GM23248 (cell line): ENCODE results near the gene UAP1L1. TPM values are rescaled to one million over a fixed set of nuclear protein-coding genes. Genes with fewer than 3 reads are reported as not detected.

Experiments
- DNase-seq: peaks from one replicate; pipeline ENCODE4 v3.0.0-alpha.2; 2015
- H2AFZ ChIP-seq: fragments of 200-600 bp; sonication (generic); 2 replicates; pipeline ENCODE4 v1.6.1; 2016; ENCODE audit warnings: antibody characterized with exemption
- H3F3A ChIP-seq: fragments of 200-600 bp; sonication (generic); 2 replicates; pipeline ENCODE4 v1.6.1; 2016; ENCODE audit warnings: mild to moderate bottlenecking, antibody characterized with exemption, mixed run types; ENCODE audit not compliant: insufficient read depth
- H3K27ac ChIP-seq: fragments of 200-600 bp; sonication (generic); 2 replicates; pipeline ENCODE4 v1.5.1; 2016; ENCODE audit warnings: mild to moderate bottlenecking
- H3K27me3 ChIP-seq: fragments of 200-600 bp; sonication (generic); replicated peaks from 2 replicates; pipeline ENCODE4 v1.6.1; 2016; ENCODE audit warnings: mild to moderate bottlenecking; ENCODE audit not compliant: insufficient read depth
- H3K36me3 ChIP-seq: fragments of 200-600 bp; sonication (generic); 2 replicates; pipeline ENCODE4 v1.6.1; 2016; ENCODE audit warnings: low read depth, mild to moderate bottlenecking
- H3K4me1 ChIP-seq: fragments of 200-600 bp; sonication (generic); 2 replicates; pipeline ENCODE4 v1.6.1; 2016; ENCODE audit warnings: mild to moderate bottlenecking; ENCODE audit not compliant: insufficient read depth
- H3K4me2 ChIP-seq: fragments of 200-600 bp; sonication (generic); one replicate; pipeline ENCODE4 v1.6.1; 2016; ENCODE audit warnings: mild to moderate bottlenecking; ENCODE audit not compliant: unreplicated experiment
- H3K4me3 ChIP-seq: fragments of 200-600 bp; sonication (generic); 2 replicates; pipeline ENCODE4 v1.5.1; 2016; ENCODE audit warnings: mild to moderate bottlenecking
- H3K79me2 ChIP-seq: fragments of 200-600 bp; sonication (generic); 2 replicates; pipeline ENCODE4 v1.6.1; 2016; ENCODE audit warnings: mild to moderate bottlenecking; ENCODE audit not compliant: insufficient read depth
- H3K9ac ChIP-seq: fragments of 200-600 bp; sonication (generic); 2 replicates; pipeline ENCODE4 v1.6.1; 2016; ENCODE audit warnings: mild to moderate bottlenecking
- H3K9me2 ChIP-seq: fragments of 200-600 bp; sonication (generic); 2 replicates; pipeline ENCODE4 v1.6.1; 2016; ENCODE audit warnings: mixed run types, mild to moderate bottlenecking, moderate library complexity; ENCODE audit not compliant: insufficient read depth
- H3K9me3 ChIP-seq: fragments of 200-600 bp; sonication (generic); one replicate; pipeline ENCODE4 v1.6.1; 2017; ENCODE audit warnings: low read depth
- H4K20me1 ChIP-seq: fragments of 200-600 bp; sonication (generic); 2 replicates; pipeline ENCODE4 v1.6.0; 2016; ENCODE audit not compliant: insufficient read depth
- EZH2 ChIP-seq: fragments of 200-600 bp; sonication (generic); IDR thresholded peaks from 2 replicates; pipeline ENCODE4 v1.6.1; 2018; ENCODE audit warnings: antibody characterized with exemption, mild to moderate bottlenecking; ENCODE audit not compliant: insufficient read depth, poor library complexity, severe bottlenecking
- EZH2phosphoT487 ChIP-seq: fragments of 200-600 bp; sonication (generic); IDR thresholded peaks from 2 replicates; pipeline ENCODE4 v1.6.1; 2018; ENCODE audit warnings: antibody characterized with exemption, moderate library complexity, mild to moderate bottlenecking, low read depth; ENCODE audit not compliant: insufficient read depth
- WGBS, 2 experiments: methylation state at CpG; one replicate each; pipeline ENCODE4 v1.1.6; 2015 to 2017; ENCODE audit warnings: low lambda C conversion rate in 2 of 2, low coverage in 1 of 2; ENCODE audit errors: missing lambda C conversion rate in 2 of 2; 5-methylcytosine and 5-hydroxymethylcytosine counted together
- in situ Hi-C: fragments of 300-500 bp; cut with MboI; formaldehyde crosslinking; loops from 2 replicates; pipeline ENCODE4 v1.15.0; 2020
- polyA plus RNA-seq: library from polyadenylated mRNA; unstranded; fragments of >200 nt; fragmentation: Nextera tagmentation; extraction: Ambion mirVana; gene quantifications from 2 replicates; pipeline ENCODE4 v1.2.1, GENCODE V29; 2016
- total RNA-seq: library from RNA; depleted of rRNA; stranded (reverse); fragments of >200 nt; shearing (Covaris generic); gene quantifications from 2 replicates; pipeline ENCODE4 v1.2.3, GENCODE V29; 2014

The UAP1L1 gene
- total and polyA plus RNA-seq, 2 experiments from 2014 or later = 4.3 to 5.7 TPM

DNA sequence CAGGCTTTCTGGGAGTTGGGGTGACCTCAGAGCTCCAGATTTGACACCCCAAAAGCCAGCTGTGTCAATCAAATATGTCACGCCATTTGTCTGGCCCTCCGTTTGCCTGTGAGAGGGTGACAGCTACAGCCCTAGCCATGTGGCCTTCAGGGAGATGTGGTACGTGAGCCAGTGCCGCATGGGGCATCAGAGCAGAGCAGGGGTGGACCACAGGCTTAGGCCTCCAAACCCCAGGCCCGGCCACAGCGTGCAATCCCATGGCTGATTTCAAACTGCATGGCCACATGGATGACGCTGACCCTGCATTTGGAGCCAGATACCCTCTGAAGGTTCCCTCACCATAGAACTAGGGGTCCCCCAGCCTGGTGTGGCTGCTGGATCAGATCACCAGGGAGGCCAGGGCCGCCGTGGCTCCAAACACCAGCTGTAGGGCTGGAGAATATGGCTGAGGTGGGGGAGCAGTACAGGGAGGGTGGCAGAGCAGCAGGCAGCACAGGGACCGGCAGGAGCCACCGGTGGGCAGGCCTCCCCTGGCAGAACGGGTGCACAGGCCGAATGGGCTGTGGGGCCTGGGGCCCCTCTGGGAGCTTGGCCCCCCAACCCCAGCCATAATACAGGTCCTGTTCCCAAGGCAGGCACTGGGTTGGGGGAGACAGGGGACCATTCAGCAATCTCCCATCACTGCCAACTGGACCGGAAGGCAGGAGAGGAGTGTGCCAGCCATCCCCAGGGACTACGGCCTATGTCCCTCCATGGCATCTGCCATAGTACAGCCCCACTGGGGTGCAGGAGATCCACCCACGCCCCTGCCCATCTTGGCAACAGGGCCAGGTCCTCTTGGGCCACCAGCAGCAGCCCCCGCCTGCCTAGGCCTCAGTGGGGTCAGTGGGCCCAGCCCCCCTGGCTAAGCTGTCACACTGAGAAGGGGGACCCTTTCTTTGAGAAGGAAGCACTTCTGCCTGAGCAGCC lies 8.5 kb upstream of the UAP1L1 start:
- in situ Hi-C loops = no loop called here
- Histone ChIP-seq H3K4me2 (no peak overlapping the region), H3K9me2 (no peaks in the 10 kb centered on the region), H2AFZ (no peak overlapping the region), H3K79me2 (no peaks in the 10 kb centered on the region), H3K27me3 (no peaks in the 10 kb centered on the region), H3K4me1 (no peaks in the 10 kb centered on the region), H3K36me3 (no peaks in the 10 kb centered on the region), H3K27ac (no peak overlapping the region), H4K20me1 (no peaks in the 10 kb centered on the region), H3K9me3 (no peaks in the 10 kb centered on the region), H3F3A (no peaks in the 10 kb centered on the region), H3K9ac (no peak overlapping the region), H3K4me3 (no peak overlapping the region)
- 85 to 90% methylated on average over 17 of the region's 17 CpGs for WGBS, 2 experiments
- TF ChIP-seq EZH2 (no peak), EZH2phosphoT487 (no peak)
- no peak for DNase-seq

DNA sequence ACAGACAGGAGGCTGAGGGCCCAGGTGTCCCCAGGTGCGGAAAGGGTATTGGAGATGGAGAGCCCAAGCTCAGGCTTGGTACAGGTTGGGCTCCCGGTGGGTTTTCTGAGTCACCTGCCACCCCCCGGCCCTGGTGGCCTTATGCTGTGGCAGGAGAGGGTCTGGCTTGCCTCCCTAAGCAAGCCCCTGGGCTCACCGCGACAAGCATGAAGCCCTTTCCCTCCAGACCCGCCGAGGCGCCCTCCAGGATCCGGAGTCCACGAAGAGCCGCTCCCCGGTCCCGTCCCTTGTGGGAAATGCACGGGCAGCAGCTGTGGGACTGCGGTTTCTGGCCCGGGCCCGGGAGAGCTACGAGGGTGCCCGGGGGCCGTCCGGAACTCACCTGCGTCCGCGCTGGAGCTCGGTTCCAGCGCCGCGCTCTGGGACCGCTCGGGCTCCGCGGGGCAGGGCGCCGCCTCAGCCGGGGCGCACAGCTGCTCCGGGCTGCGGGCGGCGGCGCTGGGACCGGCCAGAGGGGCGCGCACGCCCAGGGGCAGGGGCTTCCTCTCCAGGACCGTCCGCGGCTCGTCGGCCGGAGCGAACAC lies 7.7 kb upstream of the UAP1L1 start:
- H3K27ac ChIP-seq = no peak overlapping the region
- no peak for DNase-seq
- H2AFZ ChIP-seq = no peak overlapping the region
- no peaks in the 10 kb centered on the region for H3K27me3 ChIP-seq
- no peaks in the 10 kb centered on the region for H3K4me1 ChIP-seq
- no peaks in the 10 kb centered on the region for H3K9me2 ChIP-seq
- TF ChIP-seq EZH2phosphoT487 = no peak
- no peak for TF ChIP-seq EZH2
- no peaks in the 10 kb centered on the region for H3K9me3 ChIP-seq
- peak overlapping the region; percentile 65 for H3K4me3 ChIP-seq
- in situ Hi-C loops = no loop called here
- no peaks in the 10 kb centered on the region for H4K20me1 ChIP-seq
- no peak overlapping the region for H3K9ac ChIP-seq
- H3F3A ChIP-seq = no peaks in the 10 kb centered on the region
- 8 to 50% methylated on average over 4 to 44 of the region's 52 CpGs for WGBS, 2 experiments
- H3K79me2 ChIP-seq = no peaks in the 10 kb centered on the region
- H3K4me2 ChIP-seq = no peak overlapping the region
- no peaks in the 10 kb centered on the region for H3K36me3 ChIP-seq

DNA sequence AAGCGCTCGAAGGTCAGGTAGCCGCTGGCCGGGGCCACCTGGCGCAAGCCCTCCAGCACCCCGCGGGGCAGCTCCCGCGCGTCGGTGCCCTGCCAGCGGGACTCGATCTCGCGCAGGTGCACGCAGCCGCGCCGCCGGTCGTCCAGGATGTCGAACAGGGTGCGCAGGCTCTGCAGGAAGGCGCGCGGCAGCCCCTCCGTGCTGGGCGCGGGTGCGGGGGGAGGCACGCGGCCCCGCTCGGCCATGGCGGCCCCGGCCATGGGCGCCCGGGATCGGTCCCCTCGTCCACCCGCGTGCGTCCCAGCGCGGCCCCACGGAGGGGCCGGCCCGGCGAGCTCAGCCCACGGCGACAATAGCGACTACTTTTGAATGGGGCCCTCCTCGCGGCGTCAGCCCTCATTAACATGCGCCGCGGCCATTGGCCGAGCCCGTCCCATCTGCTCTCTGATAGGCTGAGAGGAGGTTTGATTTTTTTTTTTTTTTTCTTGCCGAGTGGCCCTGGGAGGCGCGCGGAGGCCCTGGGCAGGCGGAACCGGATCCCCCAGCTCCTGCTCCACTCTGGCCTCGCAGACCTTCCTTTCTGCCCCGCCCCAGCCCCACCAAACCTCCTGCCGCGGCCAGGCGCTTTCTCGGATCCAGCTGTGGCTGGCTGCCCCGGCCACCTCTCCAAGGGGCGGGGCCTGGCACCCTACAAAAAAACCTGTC lies 7.0 kb upstream of the UAP1L1 start, which contains the start of gene SAPCD2:
Gene SAPCD2 (minus strand): TSS at position 357 of the 705 bp plus-strand sequence. CDS start 97 bp downstream, at position 260.
- Histone ChIP-seq H2AFZ (peak within 1 kb of the TSS; percentile 72), H3K4me3 (peak within 1 kb of the TSS; percentile 65), H3K27me3 (no peaks in the 10 kb centered on the region), H3K4me1 (no peaks in the 10 kb centered on the region), H3K79me2 (no peaks in the 10 kb centered on the region), H3K9me2 (no peaks in the 10 kb centered on the region), H4K20me1 (no peaks in the 10 kb centered on the region), H3K36me3 (no peaks in the 10 kb centered on the region), H3K9me3 (no peaks in the 10 kb centered on the region), H3F3A (no peaks in the 10 kb centered on the region), H3K4me2 (peak within 1 kb of the TSS; percentile 67), H3K9ac (peak within 1 kb of the TSS; percentile 42; the same call in 1 of the 2 replicates), H3K27ac (no peak within 1 kb of the TSS)
- DNase-seq = peak; percentile 93
- WGBS, 2 experiments = 3% methylated on average over 64 to 69 of the region's 74 CpGs
- TF ChIP-seq EZH2phosphoT487 = no peak
- TF ChIP-seq EZH2 = no peak
- in situ Hi-C loops = no loop called here

DNA sequence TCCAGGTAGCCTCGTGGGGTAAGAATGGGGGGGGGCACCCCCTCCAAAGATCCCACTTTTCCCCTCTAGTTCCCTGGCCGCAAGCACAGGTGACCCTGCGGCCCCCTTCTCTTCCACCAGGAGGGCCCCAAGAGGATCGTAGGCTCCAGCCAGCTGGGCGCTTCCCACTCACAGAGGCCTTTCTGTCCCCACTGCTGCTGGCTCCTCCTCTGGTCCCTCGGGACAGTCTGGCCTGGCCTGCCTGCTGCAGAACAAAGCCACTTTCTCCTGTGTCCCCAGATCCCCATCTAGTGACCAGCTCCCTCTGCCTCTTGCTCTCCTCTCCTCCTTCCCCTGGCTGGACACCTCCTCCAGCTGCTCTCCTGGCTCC lies 6.4 kb upstream of the UAP1L1 start:
- Histone ChIP-seq H3K4me1 (no peaks in the 10 kb centered on the region), H3K27ac (no peak overlapping the region), H3K9me2 (no peaks in the 10 kb centered on the region), H3K36me3 (no peaks in the 10 kb centered on the region), H3K27me3 (no peaks in the 10 kb centered on the region), H3K4me2 (peak overlapping the region; percentile 67), H3F3A (no peaks in the 10 kb centered on the region), H3K9ac (peak overlapping the region; percentile 42; the same call in 1 of the 2 replicates), H4K20me1 (no peaks in the 10 kb centered on the region), H3K4me3 (peak overlapping the region; percentile 65), H3K79me2 (no peaks in the 10 kb centered on the region), H3K9me3 (no peaks in the 10 kb centered on the region), H2AFZ (peak overlapping the region; percentile 72)
- 29 to 48% methylated on average over 4 to 6 of the region's 6 CpGs for WGBS, 2 experiments
- DNase-seq = no peak
- in situ Hi-C loops = no loop called here
- TF ChIP-seq EZH2 (no peak), EZH2phosphoT487 (no peak)
